ENCODE measurements around the gene SLC6A3.

Gene SLC6A3

DNA sequence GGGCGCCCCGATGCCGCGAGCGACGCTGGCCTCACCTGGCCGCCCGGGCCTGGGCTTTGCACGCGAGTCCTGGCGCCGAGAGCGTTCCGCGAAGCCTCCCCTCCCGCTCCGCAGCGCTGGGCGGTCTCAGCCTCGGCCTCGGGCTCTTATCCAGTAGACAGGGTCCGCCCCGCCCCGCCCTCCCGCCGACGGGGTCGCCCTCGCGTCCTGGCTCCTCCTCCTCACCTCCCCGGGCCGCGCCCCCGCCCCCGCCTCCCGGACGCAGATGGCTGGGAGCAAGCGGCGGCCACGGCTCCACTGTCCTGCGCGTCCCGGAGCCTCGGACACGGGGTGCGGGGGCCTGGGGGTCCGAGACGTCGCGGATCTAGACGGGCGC lies at the start of gene SLC6A3:
SLC6A3 (minus strand) TSS at position 128 of the 376 bp plus-strand sequence. CDS start 2,243 bp downstream, outside the sequence.
- DNase-seq (ENCODE audit: low read depth) = no peak

DNA sequence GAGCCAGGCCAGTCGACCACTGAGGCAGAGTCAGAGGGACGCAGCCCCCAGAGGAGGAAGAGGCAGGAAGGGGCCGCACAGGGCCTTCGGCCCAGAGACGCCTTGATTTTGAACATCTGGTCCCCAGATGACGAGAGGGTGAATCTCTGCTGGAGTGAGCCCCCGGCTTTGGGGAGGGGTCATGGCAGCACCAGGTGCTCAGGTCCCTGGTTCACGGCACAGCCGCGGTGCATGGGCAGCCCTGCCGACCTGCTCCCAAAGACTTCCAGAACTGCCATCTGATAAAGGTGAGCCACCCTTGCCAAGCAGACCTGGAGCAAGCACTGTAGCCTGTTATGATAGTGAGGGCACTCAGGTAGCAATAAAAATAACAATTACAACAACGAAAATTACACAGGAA lies 48.7 kb upstream of the SLC6A3 start:
- DNase-seq (ENCODE audit: low read depth) = no peak

DNA sequence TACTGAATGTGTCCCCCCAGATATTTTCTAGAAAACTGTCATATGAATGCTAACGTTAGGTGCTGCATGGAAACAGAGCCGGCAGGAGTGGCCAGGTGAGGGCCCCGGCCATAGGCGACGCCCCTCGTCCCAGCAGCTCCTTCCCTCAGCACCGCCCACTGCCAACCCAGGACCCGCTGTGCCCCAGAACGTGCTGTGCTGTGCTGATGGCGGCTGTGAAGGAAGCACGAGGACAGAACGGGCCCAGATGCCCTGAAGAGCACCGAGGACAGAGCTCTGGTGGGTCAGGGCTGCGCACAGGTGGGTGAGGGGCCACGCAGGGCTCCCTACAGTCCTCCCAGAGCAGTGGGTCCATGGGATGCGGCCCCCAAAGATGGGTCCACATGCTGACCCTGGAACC lies 48.2 kb upstream of the SLC6A3 start:
- no peak for DNase-seq (ENCODE audit: low read depth)

DNA sequence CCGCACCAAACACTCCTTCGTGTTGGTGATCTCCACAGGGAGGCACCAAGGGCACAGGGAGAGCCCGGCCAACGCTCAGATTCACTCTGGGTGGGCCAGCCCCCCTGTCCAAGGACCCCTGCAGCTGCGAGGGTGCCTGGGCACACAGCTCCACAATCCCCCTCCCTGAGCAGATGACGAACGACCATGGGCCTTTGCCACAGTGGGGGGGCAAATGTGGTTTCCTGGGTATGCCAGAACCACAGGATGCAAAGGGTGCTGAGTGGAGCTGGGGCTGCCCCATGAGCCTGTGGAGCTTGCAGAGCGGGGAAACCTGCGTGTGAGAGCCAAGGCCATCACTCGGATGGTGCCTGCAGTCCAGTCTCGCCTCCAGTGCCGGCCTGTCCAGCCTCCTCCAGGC lies 47.5 kb upstream of the SLC6A3 start:
- no peak for DNase-seq (ENCODE audit: low read depth)

DNA sequence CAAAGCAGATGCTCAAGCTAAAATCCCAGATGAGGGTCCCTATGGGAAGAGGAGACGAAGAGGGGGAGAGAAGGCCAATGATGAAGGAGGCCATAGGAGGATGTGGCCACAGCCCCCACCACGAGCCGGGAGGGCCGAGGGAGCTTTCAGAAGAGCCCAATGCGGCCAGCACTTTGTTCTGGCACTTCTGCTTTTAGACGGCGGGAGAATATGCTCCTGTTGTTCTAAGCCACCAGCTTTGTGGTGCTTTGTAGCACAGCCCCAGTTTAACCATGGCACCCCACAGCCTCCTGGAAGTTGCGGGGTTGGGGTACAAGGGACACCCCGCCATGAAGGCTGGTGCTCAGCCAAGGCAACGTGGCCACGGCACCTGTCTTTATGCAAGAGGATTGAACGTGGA lies 45.1 kb upstream of the SLC6A3 start:
- DNase-seq (ENCODE audit: low read depth) = no peak

DNA sequence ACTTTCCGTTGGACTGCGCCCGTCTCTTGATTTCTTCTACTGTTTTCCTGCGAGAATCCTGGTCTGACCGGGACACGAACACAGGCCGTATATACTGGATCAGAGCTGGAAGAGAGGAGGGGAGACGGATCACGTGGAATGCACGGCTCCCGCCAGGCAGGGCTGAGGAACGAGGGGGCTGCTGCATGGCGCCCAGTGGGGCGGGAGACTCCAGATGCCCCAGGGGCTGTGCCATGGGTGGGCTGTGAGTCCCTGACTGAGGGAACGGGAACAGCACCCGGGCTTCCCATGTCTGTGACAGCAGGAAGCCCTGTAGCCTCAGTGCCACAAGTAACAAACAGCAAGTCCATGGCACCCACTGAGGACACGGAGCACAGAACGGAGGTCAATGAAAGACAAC lies 44.5 kb upstream of the SLC6A3 start:
- no peak for DNase-seq (ENCODE audit: low read depth)

DNA sequence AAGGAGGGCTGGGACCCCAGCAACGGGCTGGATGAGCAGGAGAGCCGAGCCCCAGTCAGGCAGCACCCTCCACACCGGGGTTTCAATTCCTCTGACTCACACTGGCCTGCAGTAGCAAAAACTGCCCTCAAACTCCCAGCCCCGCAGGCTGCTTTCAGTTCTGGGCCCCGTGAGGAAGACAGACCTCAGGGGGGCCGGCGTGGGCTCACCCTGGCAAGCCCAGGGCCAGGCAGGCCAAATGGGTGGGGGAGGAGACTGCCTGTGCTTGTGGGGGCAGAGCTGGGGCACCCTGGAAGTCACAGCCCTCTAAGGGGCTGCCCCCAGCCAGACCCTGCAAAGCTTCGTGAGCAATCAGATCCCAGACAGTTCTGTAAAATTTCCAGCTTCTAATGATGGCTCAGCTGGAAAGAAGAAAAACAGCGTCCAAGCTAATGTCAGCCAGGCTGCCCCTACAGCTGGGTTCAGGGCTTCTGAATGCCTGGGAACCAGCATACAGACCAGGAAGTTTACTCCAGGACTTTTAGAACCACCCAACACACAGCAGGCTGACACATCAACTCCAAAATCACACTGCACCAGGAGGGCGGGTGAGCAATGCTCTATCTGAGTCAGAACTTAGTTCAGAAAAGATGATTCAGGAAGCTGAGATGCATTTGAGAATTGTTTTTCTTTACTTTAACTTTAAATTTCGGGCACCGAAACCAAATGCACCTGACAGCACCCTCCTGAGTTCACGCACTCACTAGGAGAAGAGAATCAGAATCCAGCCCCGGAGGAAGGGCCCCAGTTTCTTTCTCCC lies 43.8 kb upstream of the SLC6A3 start:
- no peak for DNase-seq (ENCODE audit: low read depth)

DNA sequence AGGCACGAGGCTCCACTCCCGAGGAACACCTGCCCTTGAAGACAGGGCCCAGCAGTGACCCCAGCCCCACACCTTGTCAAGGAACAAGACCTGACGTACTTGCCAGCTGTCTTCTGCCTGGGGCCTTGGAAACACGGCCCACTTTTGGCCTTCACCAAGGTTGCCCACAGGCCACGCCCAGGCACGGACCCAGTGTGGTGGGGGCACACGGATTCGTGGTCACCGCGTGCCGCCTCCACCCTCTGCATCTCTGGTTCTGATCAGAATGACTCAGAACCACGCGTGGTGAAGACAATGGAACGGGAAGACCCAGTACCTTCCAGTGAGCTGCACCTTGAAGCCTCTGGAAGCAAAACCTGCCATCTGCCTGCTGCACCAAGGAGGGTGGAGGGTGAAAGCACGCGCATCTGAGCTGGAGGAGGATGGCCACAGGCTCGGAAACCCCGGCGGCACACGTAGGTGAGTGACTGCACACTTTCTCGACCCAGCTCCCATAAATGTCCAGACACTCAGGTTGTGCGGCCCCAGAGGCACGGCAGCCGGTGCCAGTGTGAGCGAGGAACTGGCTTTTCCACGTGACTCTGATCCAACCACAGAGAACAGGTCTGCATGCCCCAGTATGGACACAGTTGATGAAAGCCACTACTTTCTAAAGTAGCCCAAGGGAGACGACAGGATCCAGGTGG lies 42.0 kb upstream of the SLC6A3 start:
- DNase-seq (ENCODE audit: low read depth) = no peak

DNA sequence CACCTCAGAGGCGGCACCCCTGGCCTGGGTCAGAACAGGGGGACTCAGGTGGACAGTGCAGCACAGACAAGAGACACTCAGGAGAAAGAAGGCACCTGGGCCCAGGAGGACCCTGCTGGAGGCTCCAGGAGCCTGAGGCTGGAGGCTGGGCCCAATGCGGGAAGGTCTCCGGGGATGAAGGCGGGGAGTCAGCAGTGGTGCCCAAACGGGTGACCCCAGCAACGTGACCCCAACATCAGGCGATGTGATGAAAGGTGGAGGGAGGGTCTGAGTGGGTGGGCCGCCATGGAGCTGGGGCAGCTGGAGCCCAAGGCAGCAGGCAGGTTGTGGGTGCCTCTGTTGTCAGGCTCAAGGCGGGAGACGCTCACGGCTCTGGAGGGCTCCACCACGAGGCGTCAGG lies 41.0 kb upstream of the SLC6A3 start:
- DNase-seq (ENCODE audit: low read depth) = no peak

DNA sequence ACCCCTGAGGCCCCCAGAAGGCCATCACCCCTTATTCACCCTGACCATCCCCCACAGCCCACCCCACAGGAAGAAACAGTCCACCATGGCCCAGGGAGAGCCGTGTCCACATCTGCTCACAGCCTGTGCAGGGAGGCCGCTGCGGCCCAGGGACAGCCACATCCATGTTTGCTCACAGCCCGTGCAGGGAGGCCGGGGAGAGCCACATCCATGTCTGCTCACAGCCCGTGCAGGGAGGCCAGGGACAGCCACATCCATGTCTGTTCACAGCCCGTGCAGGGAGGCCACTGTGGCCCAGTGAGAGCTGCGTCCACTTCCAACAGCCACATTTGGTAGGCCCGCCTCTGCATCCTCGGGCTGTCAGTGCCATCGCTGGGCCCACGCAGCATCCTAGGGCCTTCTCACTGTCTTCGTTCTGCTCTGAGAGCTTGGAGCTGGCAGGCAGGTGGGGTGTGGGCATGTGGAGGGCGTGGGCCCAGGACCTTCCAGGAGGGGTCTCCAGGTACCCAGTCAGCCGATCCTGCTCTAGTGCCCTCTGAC lies 40.4 kb upstream of the SLC6A3 start:
- DNase-seq (ENCODE audit: low read depth) = no peak

DNA sequence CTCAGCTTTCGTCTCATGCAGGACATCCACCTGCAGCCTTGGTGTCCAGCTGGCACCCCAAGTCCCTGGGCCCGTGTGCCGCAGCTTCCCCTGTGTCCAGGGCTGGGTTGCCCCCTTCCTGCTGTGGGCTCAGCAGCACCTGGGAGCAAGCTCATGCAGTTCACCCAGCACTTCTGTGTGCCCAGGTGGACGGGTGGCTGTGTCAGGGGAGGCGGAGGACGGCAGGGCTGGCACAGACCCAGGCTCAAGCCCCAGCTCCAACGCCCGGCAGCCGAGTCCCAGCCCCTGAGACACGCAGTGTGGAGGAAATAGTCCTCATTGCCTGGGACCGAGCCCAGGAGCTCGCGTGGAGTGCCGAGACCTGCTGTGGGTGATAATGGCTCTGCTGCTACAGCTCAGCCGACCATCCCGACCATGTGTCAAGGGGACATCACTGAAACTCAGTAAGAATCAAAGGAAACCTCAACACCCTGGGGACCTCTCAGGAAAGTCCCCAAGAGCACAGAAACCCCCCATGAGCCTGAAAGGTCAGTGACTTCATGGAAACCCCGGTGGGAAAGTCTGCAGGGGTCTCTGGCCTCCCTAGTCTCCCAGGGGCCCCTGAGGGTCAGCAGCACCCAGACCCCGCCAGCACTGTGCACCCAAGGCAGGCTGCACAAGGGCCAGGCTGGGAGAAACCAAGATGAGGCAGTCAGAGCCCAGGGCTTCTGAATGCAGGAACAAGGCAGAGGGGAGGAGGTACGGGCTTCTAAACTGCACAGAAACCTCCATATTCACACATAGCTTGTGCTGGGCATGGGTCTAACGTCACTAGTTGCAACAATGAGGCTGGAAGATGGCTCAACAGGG lies 39.7 kb upstream of the SLC6A3 start:
- DNase-seq (ENCODE audit: low read depth) = no peak

DNA sequence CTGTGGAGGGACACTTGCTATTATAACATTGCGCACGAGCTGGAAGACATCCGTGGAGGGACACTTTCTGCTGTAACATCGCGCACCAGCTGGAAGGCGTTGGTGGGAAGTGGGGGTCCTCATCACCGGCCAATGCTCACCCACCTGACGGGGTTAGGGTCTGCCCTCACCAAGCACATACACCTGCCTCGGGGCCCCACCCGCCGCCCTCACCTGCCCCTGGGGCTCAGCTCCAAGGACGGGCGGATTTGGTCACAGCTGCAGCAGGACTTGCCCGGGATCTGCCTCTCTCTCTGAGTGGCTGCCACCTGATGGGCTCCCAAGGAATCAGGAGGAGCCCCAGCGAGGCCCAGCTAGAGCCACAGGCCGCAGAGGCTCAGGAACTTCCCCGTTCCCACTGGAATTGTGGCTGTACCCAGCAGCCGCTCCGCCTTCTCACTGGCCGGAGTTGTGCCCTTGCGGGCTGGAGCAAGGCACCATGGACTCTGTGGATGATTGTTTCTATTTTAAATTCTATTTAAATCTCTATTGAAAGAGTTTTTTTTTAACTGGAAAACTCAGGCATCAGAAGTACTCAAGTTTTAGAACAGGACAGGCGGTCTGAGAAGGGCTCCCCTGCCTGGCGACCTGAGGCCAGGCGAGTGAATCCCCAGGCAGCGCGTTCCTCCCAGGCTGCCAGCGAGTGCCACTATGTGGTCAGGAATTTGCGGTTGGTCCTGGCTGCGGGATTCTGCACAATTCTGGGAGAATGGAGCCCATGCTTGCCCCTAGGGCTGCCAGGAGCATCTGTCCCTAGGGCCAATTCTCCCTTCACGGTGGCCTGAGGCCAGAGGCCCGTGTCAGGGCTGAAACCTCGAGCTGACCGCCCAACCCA lies 38.9 kb upstream of the SLC6A3 start:
- no peak for DNase-seq (ENCODE audit: low read depth)

DNA sequence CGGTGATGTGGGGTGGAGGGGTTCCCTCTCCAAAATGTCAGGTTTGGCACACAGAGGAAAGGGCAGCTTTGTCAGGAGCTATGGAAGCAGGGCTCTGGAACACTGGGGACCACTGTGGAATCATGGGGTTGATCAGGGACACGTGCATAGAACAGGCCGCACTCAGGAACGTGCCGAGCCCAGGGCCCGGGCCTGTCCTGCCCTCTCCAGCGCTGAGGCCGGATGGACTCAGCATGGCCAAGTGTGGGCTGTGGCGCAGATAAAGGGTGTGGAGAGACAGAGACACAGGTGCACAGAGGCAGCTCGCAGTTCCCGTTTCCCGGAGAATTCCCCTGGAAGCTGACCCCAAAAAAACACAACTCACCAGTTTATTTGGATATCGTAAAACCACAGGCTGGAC lies 37.8 kb upstream of the SLC6A3 start:
- DNase-seq (ENCODE audit: low read depth) = no peak

DNA sequence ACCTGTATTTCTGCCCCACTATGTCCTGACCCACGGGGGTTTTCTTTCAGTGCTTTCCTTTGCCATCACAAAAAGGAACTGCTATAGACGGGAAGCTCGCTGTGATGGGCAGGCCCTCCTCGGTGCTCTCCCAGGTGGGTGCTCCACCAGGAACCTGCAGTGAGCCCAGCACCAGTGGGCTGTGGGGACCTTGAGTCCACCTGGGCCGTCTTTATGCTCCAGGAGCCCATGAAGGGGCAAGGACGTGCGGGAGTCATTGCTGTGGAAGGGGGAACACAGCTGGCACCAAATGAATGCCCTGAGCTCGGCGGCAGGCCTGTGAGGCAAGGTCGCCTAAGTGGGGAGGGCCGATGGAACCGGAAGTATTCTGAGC lies 36.7 kb upstream of the SLC6A3 start:
- DNase-seq (ENCODE audit: low read depth) = no peak

DNA sequence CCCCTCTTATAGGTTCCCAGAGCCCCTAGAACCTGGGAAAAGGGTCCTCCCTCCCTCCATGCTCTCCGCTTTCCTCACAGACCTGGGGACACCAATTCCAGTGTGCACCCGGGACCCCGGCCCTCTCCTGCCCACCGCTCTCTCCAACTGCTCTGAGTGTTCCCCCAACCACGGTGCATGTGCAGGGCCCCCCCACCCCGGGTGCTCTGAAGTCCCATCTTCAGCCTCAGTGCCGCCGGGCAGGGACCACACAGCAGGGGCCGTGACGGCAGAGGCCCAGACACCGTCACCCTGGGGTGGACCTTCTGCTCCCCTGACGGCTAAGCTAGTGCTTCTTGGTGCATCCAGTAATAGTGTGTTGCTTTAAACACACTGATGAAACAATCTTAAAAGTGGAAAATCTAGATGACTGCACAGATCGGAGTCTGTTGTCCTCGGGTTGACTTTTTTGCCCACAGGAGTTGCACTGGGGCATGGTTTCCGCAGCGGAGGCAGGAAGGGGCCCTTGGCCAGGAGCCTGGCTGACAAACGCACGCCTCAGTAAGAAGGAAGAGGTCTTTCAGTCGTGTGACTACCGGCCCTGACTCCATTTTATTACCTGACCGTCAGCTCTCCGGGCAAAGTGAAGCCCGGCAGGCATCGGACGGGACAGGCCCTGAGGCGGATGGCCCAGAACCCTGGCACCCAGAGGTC lies 36.2 kb upstream of the SLC6A3 start:
- DNase-seq (ENCODE audit: low read depth) = no peak

DNA sequence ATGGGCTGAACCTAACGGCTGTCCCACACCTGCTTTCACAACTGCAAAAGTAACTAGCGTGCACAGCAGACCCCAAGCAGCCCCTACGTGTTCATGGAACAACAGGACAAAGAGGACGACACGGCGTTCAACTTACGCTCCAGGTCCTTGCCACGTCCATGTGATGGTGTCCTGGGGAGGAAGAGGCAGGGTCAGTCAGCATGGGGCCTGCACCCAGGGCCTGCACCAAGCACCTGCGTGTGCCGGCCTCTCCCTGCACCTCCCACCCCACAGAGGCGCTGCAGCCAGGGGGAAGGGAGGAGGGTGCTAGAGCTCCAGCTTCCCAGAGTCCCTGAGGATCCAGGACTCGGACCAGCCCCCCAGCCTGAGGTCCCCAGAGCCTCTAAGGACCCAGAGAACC lies 35.6 kb upstream of the SLC6A3 start:
- no peak for DNase-seq (ENCODE audit: low read depth)

DNA sequence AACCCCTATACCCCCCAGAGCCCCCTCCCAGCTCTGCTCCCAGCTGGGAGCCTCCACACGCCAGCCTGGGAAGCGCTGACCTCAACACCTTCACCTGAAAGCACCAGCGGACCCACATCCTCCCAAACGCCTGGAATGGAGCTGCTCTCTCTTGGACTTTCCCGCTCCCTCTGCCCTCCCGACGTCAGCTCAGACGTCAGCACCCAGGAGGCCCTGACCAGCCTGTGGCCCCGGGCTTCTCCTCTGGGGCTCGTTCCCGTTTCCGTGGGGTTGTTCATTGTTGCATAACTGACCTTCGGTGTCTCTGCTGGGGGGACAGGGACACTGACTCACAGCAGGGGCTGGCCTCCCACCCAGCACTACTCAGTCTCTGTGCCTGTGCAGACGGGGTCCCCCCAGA lies 35.0 kb upstream of the SLC6A3 start:
- no peak for DNase-seq (ENCODE audit: low read depth)

DNA sequence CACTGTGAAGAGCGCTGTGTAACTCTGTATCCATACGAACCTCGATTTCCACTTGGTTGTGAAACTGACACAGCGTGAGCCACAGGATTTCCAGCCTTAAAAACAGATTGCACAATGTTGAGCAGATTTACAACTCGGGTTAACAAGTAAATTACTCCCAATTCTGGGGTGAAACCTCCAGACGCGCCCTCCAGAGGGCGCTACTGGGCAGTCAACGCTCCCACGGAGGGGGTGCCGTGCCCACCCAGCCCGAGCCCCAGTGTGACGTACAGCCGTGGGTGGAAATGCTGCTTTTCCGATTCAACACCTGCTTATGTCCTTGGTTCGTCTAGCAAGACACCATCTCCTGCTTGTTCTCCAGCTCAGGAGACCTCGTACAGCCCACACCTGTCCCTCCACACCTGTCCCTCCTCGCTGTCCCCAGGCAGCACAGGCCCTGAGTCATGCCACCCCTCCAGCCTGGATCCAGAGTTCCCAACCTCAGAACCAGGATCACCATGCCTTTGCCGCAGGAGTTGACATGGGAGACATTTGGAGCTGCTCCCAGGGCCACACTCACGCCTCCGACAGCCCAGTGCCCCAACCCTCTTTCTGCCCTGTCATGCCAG lies 34.4 kb upstream of the SLC6A3 start:
- DNase-seq (ENCODE audit: low read depth) = no peak

DNA sequence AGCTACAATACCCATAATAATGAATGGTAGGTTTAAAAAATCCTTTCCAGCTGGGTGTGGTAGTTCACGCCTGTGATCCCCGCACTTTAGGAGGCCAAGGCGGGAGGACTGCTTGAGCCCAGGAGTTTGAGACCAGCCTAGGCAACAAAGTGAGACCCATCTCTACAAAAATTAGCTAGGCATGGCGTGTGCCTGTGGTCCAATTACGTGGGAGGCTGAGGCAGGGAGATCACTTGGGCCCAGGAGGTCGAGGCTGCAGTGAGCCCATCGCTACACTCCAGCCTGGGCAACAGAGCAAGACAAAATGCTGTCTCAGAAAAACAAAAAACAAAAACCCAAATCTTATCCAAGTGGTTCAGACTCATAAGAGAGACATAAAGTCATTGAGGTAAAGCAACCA lies 33.8 kb upstream of the SLC6A3 start:
- no peak for DNase-seq (ENCODE audit: low read depth)

DNA sequence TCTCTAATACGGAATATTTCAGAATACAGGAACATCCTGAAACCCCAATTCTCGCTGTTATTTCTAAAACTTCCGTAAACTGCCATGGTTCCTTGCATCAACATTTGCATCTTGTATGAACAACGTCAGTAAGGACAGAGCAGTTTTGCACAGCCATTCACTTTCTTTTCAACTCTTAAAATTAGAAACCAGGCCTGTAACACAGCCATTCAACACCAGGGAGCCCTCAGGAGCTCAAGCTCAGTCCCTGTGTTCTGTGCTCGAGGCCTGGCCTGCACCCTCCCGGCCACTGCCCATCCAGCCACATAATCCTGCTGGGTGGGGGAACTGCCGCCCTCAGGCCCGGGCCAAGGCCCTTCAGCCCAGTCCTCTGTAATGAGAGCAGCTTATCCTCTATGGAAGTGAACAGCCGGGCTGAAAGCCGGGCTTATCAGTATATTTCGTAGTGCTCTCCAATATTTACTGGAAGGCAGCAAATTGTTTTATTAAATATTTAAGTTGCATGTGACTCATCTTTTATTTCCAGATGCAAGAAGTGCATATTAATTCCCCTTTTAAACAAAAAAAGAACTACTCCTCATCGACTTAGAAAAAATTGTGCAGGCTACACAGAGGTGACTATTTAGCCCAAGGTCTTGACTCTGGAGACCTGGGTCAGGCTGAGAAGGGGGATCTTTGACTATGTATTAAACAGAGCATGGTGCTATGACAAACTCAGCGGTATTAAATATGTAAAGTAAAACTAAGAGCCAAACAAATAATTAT lies 33.2 kb upstream of the SLC6A3 start:
- DNase-seq (ENCODE audit: low read depth) = no peak

All from activated T-helper 9 cell treated with anti-CD3 and anti-CD28 coated beads, Interleukin-2, amount 50 U/mL, for 16 hours (primary cell).